ENCODE data around the gene PLEKHM3. TPM values are rescaled to one million over a fixed set of nuclear protein-coding genes. Genes with fewer than 3 reads are reported as not detected.
"Not testable (repeated sequence)": the region's sequence is repeated elsewhere in the genome, so short reads cannot be mapped to it uniquely, and the experiment has no call there.

PLEKHM3 gene
- total and polyA plus RNA-seq, 2 experiments from 2014 or later, result 4.9 to 6.6 TPM

DNA sequence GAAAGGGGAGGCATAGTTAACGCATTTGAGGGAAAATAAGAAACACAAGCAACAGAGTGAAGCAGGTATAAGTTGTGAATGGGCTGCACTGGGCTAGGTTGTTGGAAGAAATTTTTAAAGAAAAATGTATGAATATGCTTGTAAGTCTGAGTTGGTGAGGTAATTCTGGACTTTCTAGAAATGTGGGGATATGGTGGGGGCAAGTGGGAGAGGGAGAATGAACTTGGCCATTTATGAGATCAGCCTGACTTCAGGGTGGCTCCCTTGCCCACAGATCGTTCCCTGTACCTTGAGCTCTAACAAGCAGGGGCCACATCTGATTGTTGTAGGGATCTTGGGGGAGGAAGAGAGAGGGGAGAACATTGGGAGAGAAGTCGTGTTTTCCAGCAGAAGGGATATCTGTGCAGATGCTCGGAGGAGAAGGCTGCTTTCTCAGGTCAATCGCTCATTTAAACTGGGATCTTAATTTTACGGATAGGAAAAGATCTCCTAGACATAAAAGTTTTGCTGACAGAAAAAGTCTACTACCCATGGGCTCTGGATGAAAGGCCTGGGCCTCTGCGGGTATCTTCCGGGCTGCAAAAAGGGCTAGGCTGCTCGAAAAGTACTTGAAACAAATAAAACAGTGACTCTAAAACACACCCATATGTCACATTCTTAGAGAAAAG is 213.1 kb downstream of the PLEKHM3 start:
- Histone ChIP-seq H3K4me2 (ENCODE audit: unreplicated experiment) (no peak overlapping the region), H2AFZ (no peak overlapping the region), H3F3A (ENCODE audit: insufficient read depth) (no peaks in the 10 kb centered on the region), H4K20me1 (ENCODE audit: insufficient read depth) (no peaks in the 10 kb centered on the region), H3K9me3 (ENCODE audit: low read depth) (no peaks in the 10 kb centered on the region), H3K9me2 (ENCODE audit: insufficient read depth) (no peaks in the 10 kb centered on the region), H3K27me3 (replicated peaks; ENCODE audit: insufficient read depth) (no peaks in the 10 kb centered on the region), H3K4me1 (ENCODE audit: insufficient read depth) (no peaks in the 10 kb centered on the region), H3K79me2 (ENCODE audit: insufficient read depth) (no peaks in the 10 kb centered on the region), H3K9ac (no peak overlapping the region), H3K27ac (no peak overlapping the region), H3K4me3 (no peak overlapping the region), H3K36me3 (ENCODE audit: low read depth) (no peaks in the 10 kb centered on the region)
- WGBS, 2 experiments (ENCODE audit: low coverage in 1 of 2, low lambda C conversion rate in 2 of 2, missing lambda C conversion rate in 2 of 2), result 73 to 80% methylated on average over 9 of the region's 9 CpGs
- TF ChIP-seq EZH2phosphoT487 (IDR thresholded peaks at IDR 0.05; ENCODE audit: insufficient read depth, low read depth), result no peak
- no peak for TF ChIP-seq EZH2 (IDR thresholded peaks at IDR 0.05; ENCODE audit: insufficient read depth, poor library complexity, severe bottlenecking)
- in situ Hi-C loops (cut with MboI), result no loop called here
- DNase-seq, result no peak

DNA sequence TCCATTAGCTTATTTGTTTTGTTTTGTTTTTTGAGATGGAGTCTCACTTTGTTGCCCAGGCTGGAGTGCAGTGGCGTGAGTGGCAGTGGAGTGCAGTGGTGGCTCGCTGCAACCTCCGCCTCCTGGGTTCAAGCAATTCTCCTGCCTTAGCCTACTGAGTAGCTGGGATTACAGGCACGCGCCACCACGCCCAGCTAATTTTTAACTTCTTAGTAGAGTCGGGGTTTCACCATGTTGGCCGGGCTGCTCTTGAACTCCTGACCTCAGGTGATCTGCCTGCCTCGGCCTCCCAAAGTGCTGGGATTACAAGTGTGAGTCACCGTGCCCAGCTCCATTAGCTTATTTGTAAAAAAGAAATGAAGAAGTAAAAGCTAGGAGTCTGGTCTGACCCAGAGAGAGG is 213.7 kb downstream of the PLEKHM3 start:
- H3K4me3 ChIP-seq; H3K27ac ChIP-seq; H3K36me3 ChIP-seq (ENCODE audit: low read depth); H3F3A ChIP-seq (ENCODE audit: insufficient read depth); H3K9me2 ChIP-seq (ENCODE audit: insufficient read depth); DNase-seq; H3K4me1 ChIP-seq (ENCODE audit: insufficient read depth); H3K9ac ChIP-seq; H3K9me3 ChIP-seq (ENCODE audit: low read depth); H4K20me1 ChIP-seq (ENCODE audit: insufficient read depth); H3K79me2 ChIP-seq (ENCODE audit: insufficient read depth); H3K4me2 ChIP-seq (ENCODE audit: unreplicated experiment); H2AFZ ChIP-seq; in situ Hi-C loops (cut with MboI); H3K27me3 ChIP-seq (replicated peaks; ENCODE audit: insufficient read depth): not testable (repeated sequence)
- 76 to 86% methylated on average over 10 of the region's 10 CpGs for WGBS, 2 experiments (ENCODE audit: low coverage in 1 of 2, low lambda C conversion rate in 2 of 2, missing lambda C conversion rate in 2 of 2)

DNA sequence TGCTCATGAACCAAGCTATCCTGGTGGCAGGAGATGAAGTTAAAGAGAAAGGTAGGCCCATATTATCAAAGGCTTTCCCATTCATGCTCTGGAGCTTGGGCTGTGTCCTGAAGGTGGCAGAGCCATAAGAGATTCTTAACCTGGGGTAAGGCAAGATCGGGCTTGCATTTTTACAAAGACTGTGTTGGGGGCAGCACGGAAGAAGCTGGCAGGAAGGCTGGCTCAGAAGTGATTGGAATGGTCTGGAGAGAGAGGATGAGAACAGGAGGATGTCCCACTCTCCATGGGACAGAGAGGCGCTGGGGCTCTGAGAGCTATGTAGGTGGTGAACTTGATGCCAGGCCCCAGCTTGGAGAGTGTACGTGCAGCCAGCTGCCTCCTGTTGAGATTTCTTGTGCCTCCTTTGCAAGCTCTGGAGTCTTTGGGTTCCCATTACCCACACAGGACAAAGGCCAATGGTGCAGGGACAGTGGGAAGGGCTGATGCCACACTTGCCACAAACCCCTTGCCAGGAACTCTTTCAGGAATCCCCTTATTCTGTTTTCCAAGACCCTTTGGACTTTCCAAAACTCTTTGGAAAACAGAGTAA is 215.0 kb downstream of the PLEKHM3 start:
- H3K4me2 ChIP-seq (ENCODE audit: unreplicated experiment), result peak overlapping the region; percentile 53
- H3F3A ChIP-seq (ENCODE audit: insufficient read depth), result no peaks in the 10 kb centered on the region
- 96 to 99% methylated on average over 4 of the region's 4 CpGs for WGBS, 2 experiments (ENCODE audit: low coverage in 1 of 2, low lambda C conversion rate in 2 of 2, missing lambda C conversion rate in 2 of 2)
- H2AFZ ChIP-seq, result peak overlapping the region; percentile 81
- in situ Hi-C loops (cut with MboI), result no loop called here
- TF ChIP-seq EZH2phosphoT487 (IDR thresholded peaks at IDR 0.05; ENCODE audit: insufficient read depth, low read depth), result no peak
- no peak for TF ChIP-seq EZH2 (IDR thresholded peaks at IDR 0.05; ENCODE audit: insufficient read depth, poor library complexity, severe bottlenecking)
- no peaks in the 10 kb centered on the region for H4K20me1 ChIP-seq (ENCODE audit: insufficient read depth)
- DNase-seq, result no peak
- no peaks in the 10 kb centered on the region for H3K36me3 ChIP-seq (ENCODE audit: low read depth)
- H3K27me3 ChIP-seq (replicated peaks; ENCODE audit: insufficient read depth), result no peaks in the 10 kb centered on the region
- H3K4me3 ChIP-seq, result no peak overlapping the region
- H3K79me2 ChIP-seq (ENCODE audit: insufficient read depth), result no peaks in the 10 kb centered on the region
- H3K9ac ChIP-seq, result no peak overlapping the region
- no peak overlapping the region for H3K27ac ChIP-seq
- no peaks in the 10 kb centered on the region for H3K9me2 ChIP-seq (ENCODE audit: insufficient read depth)
- H3K4me1 ChIP-seq (ENCODE audit: insufficient read depth), result peaks cover 5% of the 10 kb centered on the region; the same call in 1 of the 2 replicates
- H3K9me3 ChIP-seq (ENCODE audit: low read depth), result no peaks in the 10 kb centered on the region

DNA sequence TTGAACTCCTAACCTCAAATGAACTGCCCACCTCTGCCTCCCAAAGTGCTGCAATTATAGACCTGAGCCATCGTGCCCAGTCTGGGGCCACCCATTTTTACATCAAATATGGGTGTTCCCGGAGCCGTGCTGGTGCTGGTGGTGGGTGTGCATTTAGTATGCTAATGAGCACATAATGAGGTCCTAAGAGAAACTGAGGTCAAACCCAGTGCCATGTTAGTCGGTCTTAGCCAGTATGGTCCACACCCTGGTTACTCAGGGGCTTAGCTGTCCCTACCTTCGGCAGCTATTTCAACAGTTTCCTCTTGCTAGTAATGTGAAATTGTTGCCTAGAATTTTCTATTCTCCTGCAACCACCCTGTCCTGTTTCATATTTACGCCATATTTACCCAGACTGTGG is 217.2 kb downstream of the PLEKHM3 start:
- no peaks in the 10 kb centered on the region for H3K27me3 ChIP-seq (replicated peaks; ENCODE audit: insufficient read depth)
- H3K9me2 ChIP-seq (ENCODE audit: insufficient read depth), result no peaks in the 10 kb centered on the region
- no peaks in the 10 kb centered on the region for H4K20me1 ChIP-seq (ENCODE audit: insufficient read depth)
- DNase-seq, result no peak
- no peak overlapping the region for H3K27ac ChIP-seq
- no peak overlapping the region for H2AFZ ChIP-seq
- no peaks in the 10 kb centered on the region for H3K9me3 ChIP-seq (ENCODE audit: low read depth)
- WGBS, 2 experiments (ENCODE audit: low coverage in 1 of 2, low lambda C conversion rate in 2 of 2, missing lambda C conversion rate in 2 of 2), result 79 to 80% methylated on average over 6 of the region's 6 CpGs
- H3K4me2 ChIP-seq (ENCODE audit: unreplicated experiment), result no peak overlapping the region
- peaks cover 13% of the 10 kb centered on the region; the same call in 1 of the 2 replicates for H3K4me1 ChIP-seq (ENCODE audit: insufficient read depth)
- H3K36me3 ChIP-seq (ENCODE audit: low read depth), result no peaks in the 10 kb centered on the region
- H3K79me2 ChIP-seq (ENCODE audit: insufficient read depth), result no peaks in the 10 kb centered on the region
- no peak overlapping the region for H3K4me3 ChIP-seq
- H3K9ac ChIP-seq, result no peak overlapping the region
- no peaks in the 10 kb centered on the region for H3F3A ChIP-seq (ENCODE audit: insufficient read depth)
- no peak for TF ChIP-seq EZH2phosphoT487 (IDR thresholded peaks at IDR 0.05; ENCODE audit: insufficient read depth, low read depth)
- TF ChIP-seq EZH2 (IDR thresholded peaks at IDR 0.05; ENCODE audit: insufficient read depth, poor library complexity, severe bottlenecking), result no peak
- in situ Hi-C loops (cut with MboI), result no loop called here
